ENCODE results near the gene SPACDR.

GRCh38 chr7:100426516-100426915 lies 37.5 kb downstream of the SPACDR start:
- TF ChIP-seq POLR2A (IDR thresholded peaks at IDR 0.05) (no peak), CTCF (IDR thresholded peaks at IDR 0.05) (no peak)
